Progenitor cell of endocrine pancreas (in vitro differentiated cells): ENCODE results near the gene SFXN3. TPM values are rescaled to one million over a fixed set of nuclear protein-coding genes. Genes with fewer than 3 reads are reported as not detected.

Experiments
- DNase-seq: peaks from one replicate; pipeline ENCODE4 v3.0.0; 2021; ENCODE audit warnings: low spot score; ENCODE audit not compliant: unreplicated experiment
- H3K27ac Mint-ChIP-seq: 2 replicates; pipeline ENCODE4 v1.8.0; 2021; ENCODE audit warnings: mild to moderate bottlenecking, moderate library complexity, mixed read lengths
- H3K27me3 Mint-ChIP-seq: 2 replicates; pipeline ENCODE4 v1.8.0; 2021; ENCODE audit warnings: mixed read lengths
- H3K36me3 Mint-ChIP-seq: 2 replicates; pipeline ENCODE4 v1.8.0; 2022; ENCODE audit warnings: mixed read lengths; ENCODE audit not compliant: insufficient read depth
- H3K4me1 Mint-ChIP-seq: 2 replicates; pipeline ENCODE4 v1.8.0; 2021; ENCODE audit warnings: low read depth, mixed read lengths
- H3K4me3 Mint-ChIP-seq: 2 replicates; pipeline ENCODE4 v1.8.0; 2021; ENCODE audit warnings: low read depth, mild to moderate bottlenecking, moderate library complexity, mixed read lengths
- H3K9me3 Mint-ChIP-seq: 2 replicates; pipeline ENCODE4 v1.8.0; 2021; ENCODE audit warnings: low read depth, mixed read lengths
- total RNA-seq: library from RNA; stranded (reverse); gene quantifications from 2 replicates; pipeline ENCODE4 v1.2.1, GENCODE V29; 2021
- TF ChIP-seq, protein P1 (sequence below): fragments of 200-600 bp; sonication (generic); IDR thresholded peaks from one replicate; pipeline ENCODE4 v1.5.0; 2021; ENCODE audit warnings: antibody characterized with exemption, mild to moderate bottlenecking; ENCODE audit not compliant: unreplicated experiment

Gene SFXN3
- total RNA-seq, 1 donor from 2014 or later: 6.1 TPM

DNA sequence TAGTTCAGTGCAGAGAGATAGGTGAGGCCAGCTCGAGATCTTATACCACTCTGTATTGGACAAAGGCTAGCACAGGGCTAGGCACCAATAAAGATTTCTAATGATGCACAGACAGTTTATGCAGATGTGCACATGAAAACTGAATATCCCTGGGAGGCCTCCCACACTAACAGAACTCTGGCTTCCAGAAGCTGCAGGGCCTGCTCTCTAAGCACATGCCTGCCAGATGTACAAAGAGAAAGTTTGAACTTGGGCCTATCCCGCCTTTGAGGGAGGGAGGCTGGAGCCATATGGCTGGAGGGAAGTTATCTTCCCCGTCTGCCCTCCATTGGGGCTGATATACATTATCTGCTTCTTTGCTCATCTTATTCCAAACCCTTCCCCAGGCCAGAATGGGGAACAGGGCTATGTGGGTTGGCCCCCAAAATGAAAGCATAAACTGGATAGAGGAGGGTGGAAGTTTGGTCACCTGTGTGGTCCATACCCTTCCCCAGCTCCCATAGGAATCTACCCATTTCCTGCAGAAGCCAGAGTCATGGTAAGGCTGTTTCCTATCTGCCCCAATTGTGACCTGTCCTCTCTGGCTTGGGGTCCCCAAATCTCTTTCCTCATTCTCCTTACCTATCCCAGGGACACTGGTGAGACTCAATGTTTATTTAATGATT, 34.6 kb downstream of the SFXN3 start:
- TF ChIP-seq, protein P1, sequence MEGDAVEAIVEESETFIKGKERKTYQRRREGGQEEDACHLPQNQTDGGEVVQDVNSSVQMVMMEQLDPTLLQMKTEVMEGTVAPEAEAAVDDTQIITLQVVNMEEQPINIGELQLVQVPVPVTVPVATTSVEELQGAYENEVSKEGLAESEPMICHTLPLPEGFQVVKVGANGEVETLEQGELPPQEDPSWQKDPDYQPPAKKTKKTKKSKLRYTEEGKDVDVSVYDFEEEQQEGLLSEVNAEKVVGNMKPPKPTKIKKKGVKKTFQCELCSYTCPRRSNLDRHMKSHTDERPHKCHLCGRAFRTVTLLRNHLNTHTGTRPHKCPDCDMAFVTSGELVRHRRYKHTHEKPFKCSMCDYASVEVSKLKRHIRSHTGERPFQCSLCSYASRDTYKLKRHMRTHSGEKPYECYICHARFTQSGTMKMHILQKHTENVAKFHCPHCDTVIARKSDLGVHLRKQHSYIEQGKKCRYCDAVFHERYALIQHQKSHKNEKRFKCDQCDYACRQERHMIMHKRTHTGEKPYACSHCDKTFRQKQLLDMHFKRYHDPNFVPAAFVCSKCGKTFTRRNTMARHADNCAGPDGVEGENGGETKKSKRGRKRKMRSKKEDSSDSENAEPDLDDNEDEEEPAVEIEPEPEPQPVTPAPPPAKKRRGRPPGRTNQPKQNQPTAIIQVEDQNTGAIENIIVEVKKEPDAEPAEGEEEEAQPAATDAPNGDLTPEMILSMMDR: no peak
- H3K4me1 Mint-ChIP-seq: peaks cover 7% of the 10 kb centered on the region
- peaks cover 56% of the 10 kb centered on the region for H3K27me3 Mint-ChIP-seq
- no peaks in the 10 kb centered on the region for H3K9me3 Mint-ChIP-seq
- H3K36me3 Mint-ChIP-seq: no peaks in the 10 kb centered on the region
- H3K27ac Mint-ChIP-seq: no peak overlapping the region
- no peak overlapping the region for H3K4me3 Mint-ChIP-seq
- DNase-seq: no peak

DNA sequence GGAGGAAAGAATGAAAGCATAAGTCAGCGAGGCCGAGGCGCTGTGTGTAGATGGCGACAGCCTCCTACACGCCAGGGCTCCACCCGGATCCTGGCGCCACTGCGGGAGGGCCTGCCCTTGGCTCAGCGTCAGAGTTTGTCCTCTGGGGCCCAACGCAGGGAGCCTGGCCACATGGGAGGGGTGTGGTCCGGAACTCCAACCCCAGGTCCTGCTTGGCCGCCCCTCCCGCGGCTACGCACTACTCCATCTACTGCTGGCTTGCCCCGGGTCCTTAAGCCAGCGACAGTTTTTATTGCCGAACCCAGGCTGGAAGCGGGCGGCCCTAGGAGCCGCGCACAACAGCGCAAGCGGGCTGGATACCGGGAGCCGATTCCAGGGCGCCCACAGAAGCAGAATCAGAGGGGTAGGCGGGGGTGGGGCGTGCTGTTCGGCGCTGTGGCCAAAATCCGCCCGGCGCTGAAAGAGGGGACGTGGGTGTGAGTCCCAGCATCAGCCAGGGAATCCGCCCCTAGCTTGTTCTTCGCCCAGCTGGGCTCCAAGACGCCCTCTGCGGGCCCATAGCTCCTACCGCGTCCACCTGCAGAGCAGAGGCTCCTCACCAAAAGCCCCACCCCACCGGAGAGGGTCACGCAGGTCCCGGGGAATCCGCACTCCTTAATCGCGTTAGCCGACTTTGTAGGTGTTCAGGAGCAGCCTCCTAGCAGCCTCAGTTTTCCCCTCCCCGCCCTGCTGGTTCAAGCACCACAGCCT, 35.3 kb downstream of the SFXN3 start:
- H3K4me1 Mint-ChIP-seq: peaks cover 7% of the 10 kb centered on the region
- H3K9me3 Mint-ChIP-seq: no peaks in the 10 kb centered on the region
- peak overlapping the region; percentile 53 for H3K4me3 Mint-ChIP-seq
- TF ChIP-seq, protein P1: peak; percentile 55
- DNase-seq: peak; percentile 37
- H3K27ac Mint-ChIP-seq: peak overlapping the region; percentile 74
- peaks cover 59% of the 10 kb centered on the region for H3K27me3 Mint-ChIP-seq
- no peaks in the 10 kb centered on the region for H3K36me3 Mint-ChIP-seq

DNA sequence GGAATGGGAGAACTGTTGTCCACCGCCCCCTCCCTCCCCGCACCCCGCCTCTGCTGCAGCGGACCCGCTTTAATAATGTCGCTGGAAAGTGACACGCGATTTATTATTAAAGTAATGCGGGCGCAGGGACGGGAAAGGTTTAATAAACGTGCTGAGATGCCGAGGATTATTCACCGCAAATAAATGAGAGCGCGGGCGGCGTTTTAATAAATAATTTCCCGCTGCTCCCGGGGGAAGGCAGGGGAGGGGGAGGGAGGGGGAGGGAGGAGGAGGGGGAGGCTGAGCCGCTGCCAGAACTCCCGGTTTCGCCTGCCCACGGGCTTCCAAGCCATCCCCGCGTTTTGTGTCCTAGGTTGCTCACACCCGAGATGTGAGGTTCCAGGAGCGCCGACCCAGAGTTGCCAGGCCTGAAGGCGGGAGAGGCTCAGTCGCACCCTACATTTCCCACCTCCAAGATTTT, 35.9 kb downstream of the SFXN3 start:
- Mint-ChIP-seq H3K27me3 (peaks cover 62% of the 10 kb centered on the region), H3K4me3 (peak overlapping the region; percentile 72), H3K9me3 (no peaks in the 10 kb centered on the region), H3K4me1 (peaks cover 3% of the 10 kb centered on the region), H3K27ac (peak overlapping the region; percentile 56), H3K36me3 (no peaks in the 10 kb centered on the region)
- TF ChIP-seq, protein P1: no peak
- no peak for DNase-seq

DNA sequence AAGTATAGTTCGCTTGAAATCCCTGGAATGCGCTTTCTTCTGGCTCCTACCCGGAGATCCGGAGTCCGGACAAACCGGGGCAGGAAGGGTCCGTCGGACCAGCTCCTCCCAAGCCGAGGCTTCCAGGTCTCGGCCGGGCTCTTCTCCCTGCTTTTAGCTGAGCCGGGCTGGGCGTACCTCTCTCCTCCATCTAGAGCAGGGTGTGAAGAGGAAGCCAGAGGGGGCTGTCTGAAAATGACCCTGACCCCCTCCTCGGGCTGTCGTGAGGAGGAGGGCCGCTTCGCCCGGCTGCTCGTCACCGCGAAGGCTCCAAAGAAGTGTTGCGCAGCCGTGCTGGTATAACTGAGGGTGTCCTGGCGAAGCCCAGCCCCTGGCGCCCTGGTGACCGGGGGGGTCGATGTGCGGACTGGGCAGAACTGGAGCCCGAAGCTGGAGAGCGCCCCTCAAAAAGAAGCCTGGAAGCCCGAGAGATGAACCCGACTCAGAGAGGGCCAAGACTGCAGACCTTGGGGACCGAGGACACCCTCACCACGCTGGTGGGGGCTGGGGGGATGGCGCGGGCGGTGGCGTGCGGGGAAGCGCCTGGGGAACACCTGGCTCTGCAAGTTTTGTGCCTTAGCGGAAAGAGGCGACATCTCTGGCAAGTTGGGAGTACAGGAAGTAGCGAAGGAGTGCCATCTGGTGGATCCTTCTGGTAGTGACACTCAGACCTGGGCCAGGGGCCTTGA, 36.5 kb downstream of the SFXN3 start:
- peaks cover 2% of the 10 kb centered on the region for H3K4me1 Mint-ChIP-seq
- peak overlapping the region; percentile 80 for H3K27ac Mint-ChIP-seq
- H3K4me3 Mint-ChIP-seq: peak overlapping the region; percentile 72
- H3K27me3 Mint-ChIP-seq: peaks cover 66% of the 10 kb centered on the region
- no peaks in the 10 kb centered on the region for H3K9me3 Mint-ChIP-seq
- TF ChIP-seq, protein P1: peak; percentile 83
- DNase-seq: peak; percentile 72
- H3K36me3 Mint-ChIP-seq: no peaks in the 10 kb centered on the region

DNA sequence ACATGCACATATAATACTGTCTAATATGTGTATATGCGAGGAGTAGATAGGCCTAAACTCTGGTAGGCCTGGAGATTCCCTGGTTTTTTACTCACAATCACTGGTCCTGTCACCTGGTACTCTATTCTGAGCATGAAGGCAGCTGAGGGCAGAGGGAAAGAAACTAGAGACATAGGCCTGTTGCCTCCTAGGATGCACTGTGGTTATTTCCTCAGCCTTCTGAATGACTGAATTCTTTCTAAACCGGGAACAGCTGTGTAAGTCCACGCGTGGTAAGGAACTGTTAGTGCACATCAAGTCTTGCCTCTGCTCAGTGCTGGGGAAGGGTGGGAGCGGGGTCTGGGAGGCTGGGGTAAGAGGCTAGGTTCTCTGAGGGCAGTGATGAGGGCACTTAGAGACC, 38.4 kb downstream of the SFXN3 start:
- Mint-ChIP-seq H3K36me3 (no peaks in the 10 kb centered on the region), H3K27me3 (peaks cover 70% of the 10 kb centered on the region), H3K27ac (no peak overlapping the region), H3K4me1 (peaks cover 2% of the 10 kb centered on the region), H3K4me3 (no peak overlapping the region), H3K9me3 (no peaks in the 10 kb centered on the region)
- no peak for DNase-seq
- TF ChIP-seq, protein P1: no peak
